GM12891 (cell line): Measurements from ENCODE around the gene TMEM239.

Experiments used
- PAX5 ChIP-seq: IDR thresholded peaks from 2 replicates; pipeline ENCODE4 v1.6.1; 2011; ENCODE audit warnings: low read length, moderate library complexity, mild to moderate bottlenecking; ENCODE audit not compliant: insufficient read depth, severe bottlenecking
- POLR2A ChIP-seq: IDR thresholded peaks from 2 replicates; pipeline ENCODE4 v1.6.1; 2011; ENCODE audit warnings: low read depth, low read length, control low read depth
- TAF1 ChIP-seq: IDR thresholded peaks from 2 replicates; pipeline ENCODE4 v1.6.1; 2011; ENCODE audit warnings: low read depth, low read length, control low read depth

GRCh38 chr20:2833761-2834160 lies 17.6 kb downstream of the TMEM239 start:
- no peak for TF ChIP-seq TAF1
- TF ChIP-seq POLR2A: no peak
- TF ChIP-seq PAX5: no peak
